ENCODE measurements around the gene SELPLG.
"Not testable (repeated sequence)": the region's sequence is repeated elsewhere in the genome, so short reads cannot be mapped to it uniquely, and the experiment has no call there.

SELPLG gene

DNA sequence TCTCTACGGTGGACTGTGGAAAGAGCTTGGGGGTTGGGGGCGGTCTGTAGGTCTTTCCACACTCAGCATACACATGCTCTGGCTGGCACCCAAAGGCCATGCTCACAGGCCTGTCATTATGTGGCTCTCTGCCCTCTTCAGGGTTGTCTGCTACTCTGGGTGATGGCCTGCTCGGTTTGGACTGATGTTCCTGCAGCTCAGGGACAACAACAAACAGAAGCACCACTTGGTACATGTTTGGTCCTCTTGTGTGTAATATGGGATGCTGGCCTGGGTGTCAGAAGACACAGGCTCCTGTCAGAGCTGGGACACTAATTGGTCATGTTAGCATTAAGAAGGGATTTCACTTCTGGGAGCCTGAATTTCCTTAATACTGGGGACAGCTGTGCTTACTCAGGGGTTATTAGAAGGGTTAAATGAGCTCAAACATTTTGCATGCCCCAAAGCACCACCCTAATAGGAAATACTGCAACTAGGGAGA is 32.7 kb upstream of the SELPLG start:
- Histone ChIP-seq H3K4me3 (no peak overlapping the region), H3K27ac (peak overlapping the region; percentile 73 to 85)
- TF ChIP-seq, protein P1, sequence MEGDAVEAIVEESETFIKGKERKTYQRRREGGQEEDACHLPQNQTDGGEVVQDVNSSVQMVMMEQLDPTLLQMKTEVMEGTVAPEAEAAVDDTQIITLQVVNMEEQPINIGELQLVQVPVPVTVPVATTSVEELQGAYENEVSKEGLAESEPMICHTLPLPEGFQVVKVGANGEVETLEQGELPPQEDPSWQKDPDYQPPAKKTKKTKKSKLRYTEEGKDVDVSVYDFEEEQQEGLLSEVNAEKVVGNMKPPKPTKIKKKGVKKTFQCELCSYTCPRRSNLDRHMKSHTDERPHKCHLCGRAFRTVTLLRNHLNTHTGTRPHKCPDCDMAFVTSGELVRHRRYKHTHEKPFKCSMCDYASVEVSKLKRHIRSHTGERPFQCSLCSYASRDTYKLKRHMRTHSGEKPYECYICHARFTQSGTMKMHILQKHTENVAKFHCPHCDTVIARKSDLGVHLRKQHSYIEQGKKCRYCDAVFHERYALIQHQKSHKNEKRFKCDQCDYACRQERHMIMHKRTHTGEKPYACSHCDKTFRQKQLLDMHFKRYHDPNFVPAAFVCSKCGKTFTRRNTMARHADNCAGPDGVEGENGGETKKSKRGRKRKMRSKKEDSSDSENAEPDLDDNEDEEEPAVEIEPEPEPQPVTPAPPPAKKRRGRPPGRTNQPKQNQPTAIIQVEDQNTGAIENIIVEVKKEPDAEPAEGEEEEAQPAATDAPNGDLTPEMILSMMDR (IDR thresholded peaks at IDR 0.05), result no peak
- DNase-seq (ENCODE audit: low spot score), result peak; percentile 74

- TF ChIP-seq, protein P1 (IDR thresholded peaks at IDR 0.05), result no peak
- peak overlapping the region; percentile 73 to 85 for H3K27ac ChIP-seq
- no peak for DNase-seq (ENCODE audit: low spot score)
- no peak overlapping the region for H3K4me3 ChIP-seq
Measured at GRCh38 chr12:108665608-108666202, 32.0 kb upstream of the SELPLG start.

DNA sequence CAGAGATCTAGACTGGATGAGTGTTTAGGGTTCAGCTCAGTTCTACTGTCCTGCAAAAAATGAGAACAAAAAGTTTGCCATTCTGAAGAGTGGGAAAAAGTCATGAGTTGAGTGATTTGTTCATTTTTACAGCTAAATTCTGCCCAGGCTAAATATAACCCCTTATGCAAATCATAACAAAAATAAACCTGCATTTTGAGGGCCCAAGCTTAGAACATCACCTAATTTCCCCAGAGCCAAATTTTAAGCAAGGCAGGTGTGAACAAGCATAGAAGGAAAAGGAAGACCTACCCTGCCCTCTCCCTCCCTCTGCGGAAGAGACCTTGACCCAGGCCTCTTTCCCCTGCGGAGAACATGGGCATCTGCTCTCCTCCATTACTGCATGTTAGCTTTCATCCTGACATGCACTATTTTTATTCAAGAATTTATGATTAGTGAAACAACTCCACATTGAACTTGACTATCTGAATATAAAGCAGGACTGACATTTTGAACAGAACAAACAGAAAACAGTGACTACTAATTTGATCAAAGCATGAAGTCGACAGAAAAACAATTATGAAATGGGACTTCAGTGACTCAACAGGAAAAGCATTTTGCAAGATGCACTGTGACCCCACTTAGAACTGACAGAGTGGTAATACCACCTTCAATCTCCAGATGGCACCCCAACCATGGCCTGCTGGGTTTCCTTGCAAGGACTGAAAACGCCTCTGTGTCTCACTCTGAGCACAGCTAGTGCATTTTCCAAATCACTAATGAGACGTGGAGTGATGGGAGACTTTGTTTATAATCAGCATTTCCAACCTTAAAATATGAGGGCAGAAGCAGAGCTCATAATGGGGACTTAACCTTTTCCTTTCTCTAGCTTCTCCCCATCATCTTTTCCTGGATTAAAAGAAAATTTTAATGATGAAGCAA is 30.9 kb upstream of the SELPLG start:
- DNase-seq (ENCODE audit: low spot score), result peak; percentile 94
- Histone ChIP-seq H3K4me3 (peak overlapping the region; percentile 13), H3K27ac (peak overlapping the region; percentile 73 to 85)
- TF ChIP-seq, protein P1 (IDR thresholded peaks at IDR 0.05), result peak; percentile 89

GRCh38 chr12:108663324-108664015 is 29.8 kb upstream of the SELPLG start:
- Histone ChIP-seq H3K4me3 (no peak overlapping the region), H3K27ac (peak overlapping the region; percentile 73 to 85)

DNA sequence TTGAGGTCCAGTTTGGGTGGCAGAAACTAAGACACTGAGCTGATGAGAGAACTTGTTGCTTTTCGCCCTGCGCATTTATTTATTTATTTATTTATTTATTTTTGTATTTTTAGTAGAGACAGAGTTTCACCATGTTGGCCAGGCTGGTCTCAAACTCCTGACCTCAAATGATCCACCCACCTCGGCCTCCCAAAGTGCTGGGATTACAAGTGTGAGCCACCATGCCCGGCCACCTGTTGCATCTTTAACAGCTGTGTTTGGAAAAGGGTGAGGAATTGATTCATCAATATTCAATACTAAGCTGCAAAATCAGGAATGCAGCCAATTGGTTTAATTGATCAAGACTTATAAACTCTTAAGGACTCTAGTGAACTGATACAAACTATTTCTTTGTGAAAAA is 24.4 kb upstream of the SELPLG start:
- not testable (repeated sequence) for DNase-seq (ENCODE audit: low spot score); H3K4me3 ChIP-seq
- peak overlapping the region in 1 of 2 donors; percentile 35 for H3K27ac ChIP-seq

More at GRCh38 chr12:108663324-108664015, 29.8 kb upstream of the SELPLG start:
- TF ChIP-seq, protein P1 (IDR thresholded peaks at IDR 0.05), result no peak
- no peak for DNase-seq (ENCODE audit: low spot score)

DNA sequence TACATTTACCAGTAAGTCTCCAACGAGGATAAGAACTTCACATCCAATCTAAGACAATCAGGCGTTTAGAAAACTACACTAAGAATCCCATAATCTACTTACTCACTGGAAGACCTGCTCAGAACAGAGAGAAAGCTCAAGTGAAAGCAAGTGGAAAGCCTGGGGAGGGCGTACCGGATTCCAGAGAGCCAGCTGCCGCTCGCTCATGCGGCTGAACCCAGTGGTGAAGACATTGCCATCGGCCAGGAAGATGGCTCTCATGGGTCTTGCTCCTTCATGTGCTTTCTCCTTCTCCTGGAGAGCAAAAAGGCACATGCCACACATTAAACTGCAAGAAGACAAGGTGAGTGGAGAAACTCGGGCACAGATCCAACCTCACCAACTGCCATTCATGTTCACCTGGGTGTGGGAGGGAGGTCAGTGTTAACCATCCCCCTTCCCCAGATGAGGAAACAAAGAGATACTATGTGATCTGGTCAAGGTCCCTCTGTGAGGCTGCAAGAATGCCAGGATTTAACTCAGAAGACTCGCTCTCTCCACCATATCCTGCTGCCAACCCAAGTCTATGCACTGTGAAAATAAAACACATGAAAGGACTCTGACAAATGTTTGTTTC is 23.5 kb upstream of the SELPLG start:
- TF ChIP-seq, protein P1 (IDR thresholded peaks at IDR 0.05), result no peak
- peak overlapping the region in 1 of 2 donors; percentile 35 for H3K27ac ChIP-seq

DNA sequence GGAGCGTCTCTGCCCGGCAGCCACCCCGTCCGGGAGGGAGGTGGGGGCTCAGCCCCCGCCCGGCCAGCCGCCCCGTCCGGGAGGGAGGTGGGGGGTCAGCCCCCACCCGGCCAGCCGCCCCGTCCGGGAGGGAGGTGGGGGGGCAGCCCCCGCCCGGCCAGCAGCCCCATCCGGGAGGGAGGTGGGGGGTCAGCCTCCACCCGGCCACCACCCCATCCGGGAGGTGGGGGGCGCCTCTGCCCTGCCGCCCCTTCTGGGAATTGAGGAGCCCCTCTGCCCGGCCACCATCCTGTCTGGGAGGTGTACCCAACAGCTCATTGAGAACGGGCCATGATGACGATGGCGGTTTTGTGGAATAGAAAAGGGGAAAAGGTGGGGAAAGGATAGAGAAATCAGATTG is 22.6 kb upstream of the SELPLG start:
- peak overlapping the region in 1 of 2 donors; percentile 20 for H3K27ac ChIP-seq
- not testable (repeated sequence) for H3K4me3 ChIP-seq; DNase-seq (ENCODE audit: low spot score)

More for the DNA sequence above, 23.5 kb upstream of the SELPLG start:
- no peak overlapping the region for H3K4me3 ChIP-seq
- DNase-seq (ENCODE audit: low spot score), result no peak

DNA sequence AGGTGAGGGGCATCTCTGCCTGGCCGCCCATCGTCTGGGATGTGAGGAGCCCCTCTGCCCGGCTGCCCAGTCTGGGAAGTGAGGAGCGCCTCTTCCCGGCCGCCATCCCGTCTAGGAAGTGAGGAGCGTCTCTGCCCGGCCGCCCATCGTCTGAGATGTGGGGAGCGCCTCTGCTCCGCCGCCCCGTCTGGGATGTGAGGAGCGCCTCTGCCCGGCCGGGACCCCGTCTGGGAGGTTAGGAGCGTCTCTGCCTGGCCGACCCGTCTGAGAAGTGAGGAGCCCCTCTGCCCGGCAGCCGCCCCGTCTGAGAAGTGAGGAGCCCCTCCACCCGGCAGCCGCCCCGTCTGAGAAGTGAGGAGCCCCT is 22.1 kb upstream of the SELPLG start:
- H3K4me3 ChIP-seq; DNase-seq (ENCODE audit: low spot score): not testable (repeated sequence)
- H3K27ac ChIP-seq, result peak overlapping the region in 1 of 2 donors; percentile 31

GRCh38 chr12:108654622-108655021 is 20.9 kb upstream of the SELPLG start:
- not testable (repeated sequence) for DNase-seq (ENCODE audit: low spot score); H3K4me3 ChIP-seq
- peak overlapping the region; percentile 20 to 31 for H3K27ac ChIP-seq

Measured in coronary artery (tissue), 2 donors.